Measurements from ENCODE around the gene GP5. TPM values are rescaled to one million over a fixed set of nuclear protein-coding genes. Genes with fewer than 3 reads are reported as not detected.

GP5 gene
- total and polyA plus RNA-seq, 9 of the 15 experiments (the other 6 are each of a cell fraction or from before 2014, with no cell fraction given): 0.03 to 0.04 (median 0.04) TPM; not detected in 6

- no peak for TF ChIP-seq AFF4 (CRISPR knock-in tag; IDR thresholded peaks at IDR 0.05)
- TF ChIP-seq SAP30 (IDR thresholded peaks at IDR 0.05; ENCODE audit: borderline replicate concordance, insufficient read depth, low read depth, low read length, poor library complexity, severe bottlenecking): no peak
- TF ChIP-seq ZNF318 (IDR thresholded peaks at IDR 0.05; ENCODE audit: borderline replicate concordance in 1 of 2, low read depth in 1 of 2): no peak
- TF ChIP-seq SIX5 (IDR thresholded peaks at IDR 0.05; ENCODE audit: borderline replicate concordance in 1 of 2, insufficient read depth in 1 of 2, low read depth in 1 of 2, low read length in 2 of 2): no peak
- TF ChIP-seq NFIX (CRISPR knock-in tag; IDR thresholded peaks at IDR 0.05; ENCODE audit: low read depth): no peak
- TF ChIP-seq KDM4B (IDR thresholded peaks at IDR 0.05; ENCODE audit: borderline replicate concordance in 2 of 2, low read depth in 1 of 2): no peak
Measured at GRCh38 chr3:194346035-194346434, 53.0 kb downstream of the GP5 start (continued).

Measured in K562 (cell line).